Adrenal gland (tissue), 12 donors: ENCODE data around the gene ABLIM1. TPM values are rescaled to one million over a fixed set of nuclear protein-coding genes. Genes with fewer than 3 reads are reported as not detected.

Experiments used
- DNase-seq, 7 donors: peaks; one replicate each; pipeline ENCODE4 v3.0.0-alpha.2; 2019 to 2020
- H3K27ac ChIP-seq, 5 donors: fragments of 200-600 bp; sonication (generic) in 4 of 5; 1 replicate in 3 of 5; 2 replicates in 2 of 5; pipeline versions ENCODE4 v1.5.1 to v1.8.0; 2016 to 2020; ENCODE audit warnings: mild to moderate bottlenecking in 1 of 5
- H3K27me3 ChIP-seq: fragments of 200-600 bp; 2 replicates; pipeline ENCODE4 v1.8.0; 2021
- H3K36me3 ChIP-seq, 2 donors: fragments of 200-600 bp; replicated peaks in 1 of 2; 1 replicate in 1 of 2; 2 replicates in 1 of 2; pipeline versions ENCODE4 v1.5.1 to v1.8.0; 2018 to 2022
- H3K4me1 ChIP-seq, 2 donors: fragments of 200-600 bp; replicated peaks in 1 of 2; 1 replicate in 1 of 2; 2 replicates in 1 of 2; pipeline versions ENCODE4 v1.5.1 to v1.8.0; 2018 to 2021
- H3K4me3 ChIP-seq, 4 donors: fragments of 200-600 bp; sonication (generic) in 3 of 4; one replicate each; pipeline ENCODE4 v1.5.1; 2016 to 2018
- H3K9me3 ChIP-seq, 3 donors: fragments of 200-600 bp; sonication (generic) in 1 of 3; replicated peaks in 1 of 3; 1 replicate in 2 of 3; 2 replicates in 1 of 3; pipeline versions ENCODE4 v1.5.1 to v1.8.0; 2016 to 2021
- CTCF ChIP-seq, 6 experiments: fragments of 450-650 bp in 4 of 6; fragments of 200-600 bp in 2 of 6; sonication (generic) in 1 of 6; IDR thresholded peaks; 1 replicate in 5 of 6; 2 replicates in 1 of 6; pipeline versions ENCODE4 v1.5.1 to v1.8.0; 2016 to 2021; ENCODE audit warnings: antibody characterized with exemption in 6 of 6, mild to moderate bottlenecking in 2 of 6, moderate library complexity in 1 of 6
- POLR2A ChIP-seq, 2 donors: fragments of 450-650 bp; IDR thresholded peaks; one replicate each; pipeline ENCODE4 v1.6.1; 2017; ENCODE audit warnings: antibody characterized with exemption in 2 of 2, mild to moderate bottlenecking in 2 of 2, moderate library complexity in 1 of 2
- WGBS, 4 donors: extraction: QIAGEN DNeasy Blood & Tissue Kit in 2 of 4; methylation state at CpG; one replicate each; pipeline versions ENCODE4 v1.1.5 to v1.1.7; 2013 to 2017; 5-methylcytosine and 5-hydroxymethylcytosine counted together
- intact Hi-C, 2 donors: fragments of 100-400 bp; cut with DNase I; formaldehyde crosslinking; loops; one replicate each; pipeline versions ENCODE4 v1.14.1 to v1.15.0; 2022 to 2023
- polyA plus RNA-seq, 3 donors: library from polyadenylated mRNA; stranded (reverse); fragments of 200-250 nt in 2 of 3; fragments of 350-450 nt in 1 of 3; fragmentation: Illumina TruSeq in 1 of 3; extraction: RNeasy Lipid Tissue Mini Kit (QIAGEN cat#74804) in 1 of 3; gene quantifications; one replicate each; pipeline ENCODE4 v1.2.3, GENCODE V29; 2013 to 2014
- total RNA-seq, 9 donors: library from RNA; depleted of rRNA in 4 of 9; stranded (reverse); fragments of >200 nt in 4 of 9; fragments of 120-200 nt in 1 of 9; fragmentation: NEBNext Ultra II Directional in 1 of 9; extraction: Animal tissue kit (Norgen Biotek cat#: 25700) in 1 of 9; gene quantifications; one replicate each; pipeline versions ENCODE4 v1.1.0 to v1.2.4, GENCODE V29; 2013 to 2023
- donor health status: healthy with polysubstance abuse.
- donor health status: Bipolar disorder and iron deficiency.
- donor health status: DM: yes; HTN: yes; CAD: no.
- donor health status: DM: no; HTN: no; CAD: no.
- donor health status: DM: no; HTN: no; CAD: no.
- donor health status: DM: yes; HTN: yes; CAD: no.

The ABLIM1 gene
- total and polyA plus RNA-seq, 12 donors: 7.9 to 430 (median 185) TPM

- no peaks in the 10 kb centered on the region for H3K36me3 ChIP-seq
- WGBS, 4 donors: 49 to 65% (median 58%) methylated on average over 4 of the region's 4 CpGs
- H3K27ac ChIP-seq: peak overlapping the region; percentile 38 to 90 (median 84)
- no peaks in the 10 kb centered on the region for H3K27me3 ChIP-seq
- H3K4me1 ChIP-seq: peaks cover 44 to 63% of the 10 kb centered on the region in 2 donors
- intact Hi-C loops: no loop called here
- TF ChIP-seq CTCF (IDR thresholded peaks at IDR 0.05): no peak
- no peak for TF ChIP-seq POLR2A (IDR thresholded peaks at IDR 0.05)
- H3K9me3 ChIP-seq: no peaks in the 10 kb centered on the region
- DNase-seq: peak in 1 of 7 donors; percentile 24
- H3K4me3 ChIP-seq: peak overlapping the region in 2 of 4 donors; percentile 21 to 67
Measured at GRCh38 chr10:114629824-114630730, 28.0 kb downstream of the ABLIM1 start.

- peak overlapping the region in 4 of 5 donors; percentile 26 to 90 (median 86) for H3K27ac ChIP-seq
- H3K9me3 ChIP-seq: no peaks in the 10 kb centered on the region
- H3K4me3 ChIP-seq: peak overlapping the region in 1 of 4 donors; percentile 67
- intact Hi-C loops: no loop called here
- H3K4me1 ChIP-seq: peaks cover 42 to 65% of the 10 kb centered on the region in 2 donors
- DNase-seq: peak in 1 of 7 donors; percentile 27
- no peaks in the 10 kb centered on the region for H3K36me3 ChIP-seq
- H3K27me3 ChIP-seq: no peaks in the 10 kb centered on the region
- 50 to 53% (median 52%) methylated on average over 9 of the region's 9 CpGs for WGBS, 4 donors
- TF ChIP-seq CTCF (IDR thresholded peaks at IDR 0.05) (no peak), POLR2A (IDR thresholded peaks at IDR 0.05) (no peak)
Measured at GRCh38 chr10:114629083-114629823, 28.8 kb downstream of the ABLIM1 start.

- WGBS, 4 donors: 70 to 84% (median 83%) methylated on average over 3 of the region's 3 CpGs
- Histone ChIP-seq H3K27me3 (no peaks in the 10 kb centered on the region), H3K4me1 (peaks cover 43 to 68% of the 10 kb centered on the region in 2 donors), H3K27ac (peak overlapping the region in 3 of 5 donors; percentile 44 to 90 (median 84)), H3K4me3 (no peak overlapping the region), H3K36me3 (no peaks in the 10 kb centered on the region), H3K9me3 (no peaks in the 10 kb centered on the region)
- DNase-seq: no peak
- intact Hi-C loops: no loop called here
- TF ChIP-seq CTCF (IDR thresholded peaks at IDR 0.05) (no peak), POLR2A (IDR thresholded peaks at IDR 0.05) (no peak)
Measured at GRCh38 chr10:114628106-114628505, 30.0 kb downstream of the ABLIM1 start.

- no peak overlapping the region for H3K4me3 ChIP-seq
- H3K27me3 ChIP-seq: no peaks in the 10 kb centered on the region
- H3K36me3 ChIP-seq: no peaks in the 10 kb centered on the region
- no peak for DNase-seq
- H3K4me1 ChIP-seq: peaks cover 44 to 67% of the 10 kb centered on the region in 2 donors
- no peaks in the 10 kb centered on the region for H3K9me3 ChIP-seq
- intact Hi-C loops: no loop called here
- H3K27ac ChIP-seq: peak overlapping the region; percentile 18 to 90 (median 43)
- WGBS, 4 donors: 85 to 100% (median 90%) methylated on average over 1 of the region's 1 CpG
- TF ChIP-seq CTCF (IDR thresholded peaks at IDR 0.05): no peak
- TF ChIP-seq POLR2A (IDR thresholded peaks at IDR 0.05): no peak
Measured at GRCh38 chr10:114626841-114627240, 31.2 kb downstream of the ABLIM1 start.
